SK-N-SH treated with all-trans-retinoic acid at 6 μM for 48 hours (cell line): ENCODE measurements around the gene BRAT1.

ENCODE experiments used
- ATAC-seq: fragments of 200-7000 bp; cut with Tn5 transposase; 3 replicates; pipeline ENCODE4 v1.9.1; 2020; ENCODE audit warnings: mild to moderate bottlenecking, moderate library complexity
- BACH2 ChIP-seq: fragments of 250-450 bp; sonication (Bioruptor Pico); IDR thresholded peaks from 2 replicates; pipeline ENCODE4 v1.9.0; 2021; ENCODE audit warnings: mild to moderate bottlenecking, borderline replicate concordance
- CSDC2 ChIP-seq: fragments of 250-450 bp; sonication (Bioruptor Pico); IDR thresholded peaks from 2 replicates; pipeline ENCODE4 v1.5.0; 2020; ENCODE audit warnings: mild to moderate bottlenecking, moderate library complexity
- ESRRG ChIP-seq: fragments of 250-450 bp; sonication (Bioruptor Pico); IDR thresholded peaks from 2 replicates; pipeline ENCODE4 v1.6.1; 2021; ENCODE audit warnings: mild to moderate bottlenecking
- GLIS3 ChIP-seq: fragments of 250-450 bp; sonication (Bioruptor Pico); IDR thresholded peaks from 2 replicates; pipeline ENCODE4 v1.5.0; 2020; ENCODE audit warnings: mild to moderate bottlenecking, moderate library complexity
- ISL1 ChIP-seq: fragments of 250-450 bp; sonication (Bioruptor Pico); IDR thresholded peaks from 2 replicates; pipeline ENCODE4 v2.1.2; 2022; ENCODE audit warnings: mild to moderate bottlenecking, moderate library complexity
- OSR1 ChIP-seq: fragments of 250-450 bp; sonication (Bioruptor Pico); IDR thresholded peaks from 2 replicates; pipeline ENCODE4 v1.8.0; 2022; ENCODE audit warnings: moderate library complexity, mild to moderate bottlenecking, inconsistent platforms
- PPARA ChIP-seq: fragments of 250-450 bp; sonication (Bioruptor Pico); IDR thresholded peaks from 2 replicates; pipeline ENCODE4 v1.5.0; 2020; ENCODE audit warnings: mild to moderate bottlenecking, borderline replicate concordance
- RARB ChIP-seq: fragments of 250-450 bp; sonication (Bioruptor Pico); IDR thresholded peaks from 2 replicates; pipeline ENCODE4 v1.8.0; 2021; ENCODE audit warnings: mild to moderate bottlenecking, moderate library complexity
- SNAI2 ChIP-seq: fragments of 250-450 bp; sonication (Bioruptor Pico); IDR thresholded peaks from 2 replicates; pipeline ENCODE4 v1.5.0; 2020; ENCODE audit warnings: mild to moderate bottlenecking, moderate library complexity
- TCF4 ChIP-seq: fragments of 250-450 bp; sonication (Bioruptor Pico); IDR thresholded peaks from 2 replicates; pipeline ENCODE4 v1.8.0; 2021; ENCODE audit warnings: mild to moderate bottlenecking, moderate library complexity, borderline replicate concordance
- TOX ChIP-seq: fragments of 250-450 bp; sonication (Bioruptor Pico); IDR thresholded peaks from 2 replicates; pipeline ENCODE4 v1.8.0; 2021; ENCODE audit warnings: mild to moderate bottlenecking, moderate library complexity, borderline replicate concordance
- ZC3H10 ChIP-seq: fragments of 250-450 bp; sonication (Bioruptor Pico); IDR thresholded peaks from 2 replicates; pipeline ENCODE4 v1.5.1; 2021; ENCODE audit warnings: mild to moderate bottlenecking, moderate library complexity
- ZFP3 ChIP-seq: fragments of 250-450 bp; sonication (Bioruptor Pico); IDR thresholded peaks from 2 replicates; pipeline ENCODE4 v1.5.0; 2020; ENCODE audit warnings: mild to moderate bottlenecking, moderate library complexity
- ZFP30 ChIP-seq: fragments of 450-650 bp; formaldehyde crosslinking; IDR thresholded peaks from 2 replicates; pipeline ENCODE4 v1.5.0; 2022; ENCODE audit warnings: mild to moderate bottlenecking, moderate library complexity
- ZNF565 ChIP-seq: fragments of 450-650 bp; formaldehyde crosslinking; conservative IDR thresholded peaks from 2 replicates; pipeline ENCODE4 v1.5.0; 2020; ENCODE audit warnings: low read depth, mild to moderate bottlenecking, moderate library complexity
- TF ChIP-seq, protein P1 (sequence below): fragments of 250-450 bp; sonication (Bioruptor Pico); IDR thresholded peaks from 2 replicates; pipeline ENCODE4 v1.5.0; 2020; ENCODE audit warnings: mild to moderate bottlenecking, moderate library complexity
- TF ChIP-seq, protein P2 (sequence below): fragments of 250-450 bp; sonication (Bioruptor Pico); IDR thresholded peaks from 2 replicates; pipeline ENCODE4 v1.8.0; 2020; ENCODE audit warnings: mild to moderate bottlenecking, moderate library complexity, borderline replicate concordance
- TF ChIP-seq, protein P3 (sequence below): fragments of 250-450 bp; sonication (Bioruptor Pico); IDR thresholded peaks from 2 replicates; pipeline ENCODE4 v1.5.1; 2021; ENCODE audit warnings: mild to moderate bottlenecking, moderate library complexity

BRAT1 gene

DNA sequence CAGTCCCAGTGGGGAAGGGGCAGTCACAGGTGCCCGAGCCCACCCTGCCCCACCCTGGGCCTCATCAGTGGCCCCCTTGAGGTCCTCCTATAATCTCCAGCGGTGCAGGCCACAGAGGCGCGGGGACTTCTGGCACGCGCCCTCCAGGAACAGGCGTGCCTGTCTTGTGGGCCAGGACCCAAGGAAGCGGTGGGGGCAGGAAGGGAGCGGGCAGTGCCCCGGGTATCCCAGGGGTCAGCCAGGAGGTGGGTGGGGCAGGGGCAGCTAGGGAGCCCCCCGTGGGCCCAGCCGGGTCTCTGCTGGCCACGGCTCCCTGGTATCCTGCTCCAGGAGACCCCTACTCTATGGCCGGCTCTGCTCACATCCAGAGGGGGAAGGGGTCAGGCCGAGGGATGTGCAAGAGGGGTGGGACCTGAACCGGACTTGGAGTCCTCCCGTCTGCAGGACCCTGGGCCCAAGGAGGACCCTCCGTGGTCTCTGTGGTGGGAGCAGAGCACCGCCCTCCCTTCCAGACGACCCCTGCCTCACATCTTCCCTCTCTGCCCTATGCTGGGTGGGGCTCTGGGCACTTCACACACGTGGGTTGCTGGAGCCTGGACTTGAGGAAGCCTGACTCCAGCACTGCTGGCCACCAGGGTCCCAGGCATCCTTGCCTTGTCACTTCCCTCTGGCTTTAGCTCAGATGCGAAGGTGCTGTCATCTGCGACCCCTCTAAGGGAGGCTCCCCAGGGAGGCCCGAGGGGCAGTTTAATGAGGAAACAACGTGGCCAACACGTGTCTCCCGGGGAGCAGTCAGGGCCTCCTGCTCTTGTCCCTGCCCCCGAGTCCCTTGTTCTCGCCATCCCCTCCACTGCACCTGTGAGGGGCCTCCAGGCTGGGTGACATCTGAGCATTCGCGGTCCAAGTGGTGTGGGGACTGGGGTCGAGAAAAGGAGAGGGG is 60.9 kb downstream of the BRAT1 start:
- TF ChIP-seq ZNF565 (CRISPR knock-in tag), result no peak
- TF ChIP-seq TCF4 (CRISPR knock-in tag), result no peak
- TF ChIP-seq, protein P1, sequence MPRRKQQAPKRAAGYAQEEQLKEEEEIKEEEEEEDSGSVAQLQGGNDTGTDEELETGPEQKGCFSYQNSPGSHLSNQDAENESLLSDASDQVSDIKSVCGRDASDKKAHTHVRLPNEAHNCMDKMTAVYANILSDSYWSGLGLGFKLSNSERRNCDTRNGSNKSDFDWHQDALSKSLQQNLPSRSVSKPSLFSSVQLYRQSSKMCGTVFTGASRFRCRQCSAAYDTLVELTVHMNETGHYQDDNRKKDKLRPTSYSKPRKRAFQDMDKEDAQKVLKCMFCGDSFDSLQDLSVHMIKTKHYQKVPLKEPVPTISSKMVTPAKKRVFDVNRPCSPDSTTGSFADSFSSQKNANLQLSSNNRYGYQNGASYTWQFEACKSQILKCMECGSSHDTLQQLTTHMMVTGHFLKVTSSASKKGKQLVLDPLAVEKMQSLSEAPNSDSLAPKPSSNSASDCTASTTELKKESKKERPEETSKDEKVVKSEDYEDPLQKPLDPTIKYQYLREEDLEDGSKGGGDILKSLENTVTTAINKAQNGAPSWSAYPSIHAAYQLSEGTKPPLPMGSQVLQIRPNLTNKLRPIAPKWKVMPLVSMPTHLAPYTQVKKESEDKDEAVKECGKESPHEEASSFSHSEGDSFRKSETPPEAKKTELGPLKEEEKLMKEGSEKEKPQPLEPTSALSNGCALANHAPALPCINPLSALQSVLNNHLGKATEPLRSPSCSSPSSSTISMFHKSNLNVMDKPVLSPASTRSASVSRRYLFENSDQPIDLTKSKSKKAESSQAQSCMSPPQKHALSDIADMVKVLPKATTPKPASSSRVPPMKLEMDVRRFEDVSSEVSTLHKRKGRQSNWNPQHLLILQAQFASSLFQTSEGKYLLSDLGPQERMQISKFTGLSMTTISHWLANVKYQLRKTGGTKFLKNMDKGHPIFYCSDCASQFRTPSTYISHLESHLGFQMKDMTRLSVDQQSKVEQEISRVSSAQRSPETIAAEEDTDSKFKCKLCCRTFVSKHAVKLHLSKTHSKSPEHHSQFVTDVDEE (CRISPR knock-in tag), result no peak
- TF ChIP-seq SNAI2 (CRISPR knock-in tag), result no peak
- TF ChIP-seq PPARA (CRISPR knock-in tag), result no peak
- TF ChIP-seq ISL1 (CRISPR knock-in tag), result no peak
- no peak for TF ChIP-seq RARB
- TF ChIP-seq, protein P2, sequence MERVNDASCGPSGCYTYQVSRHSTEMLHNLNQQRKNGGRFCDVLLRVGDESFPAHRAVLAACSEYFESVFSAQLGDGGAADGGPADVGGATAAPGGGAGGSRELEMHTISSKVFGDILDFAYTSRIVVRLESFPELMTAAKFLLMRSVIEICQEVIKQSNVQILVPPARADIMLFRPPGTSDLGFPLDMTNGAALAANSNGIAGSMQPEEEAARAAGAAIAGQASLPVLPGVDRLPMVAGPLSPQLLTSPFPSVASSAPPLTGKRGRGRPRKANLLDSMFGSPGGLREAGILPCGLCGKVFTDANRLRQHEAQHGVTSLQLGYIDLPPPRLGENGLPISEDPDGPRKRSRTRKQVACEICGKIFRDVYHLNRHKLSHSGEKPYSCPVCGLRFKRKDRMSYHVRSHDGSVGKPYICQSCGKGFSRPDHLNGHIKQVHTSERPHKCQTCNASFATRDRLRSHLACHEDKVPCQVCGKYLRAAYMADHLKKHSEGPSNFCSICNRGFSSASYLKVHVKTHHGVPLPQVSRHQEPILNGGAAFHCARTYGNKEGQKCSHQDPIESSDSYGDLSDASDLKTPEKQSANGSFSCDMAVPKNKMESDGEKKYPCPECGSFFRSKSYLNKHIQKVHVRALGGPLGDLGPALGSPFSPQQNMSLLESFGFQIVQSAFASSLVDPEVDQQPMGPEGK, result no peak
- no peak for TF ChIP-seq ZFP30 (CRISPR knock-in tag)
- TF ChIP-seq ESRRG (CRISPR knock-in tag), result no peak
- no peak for ATAC-seq

DNA sequence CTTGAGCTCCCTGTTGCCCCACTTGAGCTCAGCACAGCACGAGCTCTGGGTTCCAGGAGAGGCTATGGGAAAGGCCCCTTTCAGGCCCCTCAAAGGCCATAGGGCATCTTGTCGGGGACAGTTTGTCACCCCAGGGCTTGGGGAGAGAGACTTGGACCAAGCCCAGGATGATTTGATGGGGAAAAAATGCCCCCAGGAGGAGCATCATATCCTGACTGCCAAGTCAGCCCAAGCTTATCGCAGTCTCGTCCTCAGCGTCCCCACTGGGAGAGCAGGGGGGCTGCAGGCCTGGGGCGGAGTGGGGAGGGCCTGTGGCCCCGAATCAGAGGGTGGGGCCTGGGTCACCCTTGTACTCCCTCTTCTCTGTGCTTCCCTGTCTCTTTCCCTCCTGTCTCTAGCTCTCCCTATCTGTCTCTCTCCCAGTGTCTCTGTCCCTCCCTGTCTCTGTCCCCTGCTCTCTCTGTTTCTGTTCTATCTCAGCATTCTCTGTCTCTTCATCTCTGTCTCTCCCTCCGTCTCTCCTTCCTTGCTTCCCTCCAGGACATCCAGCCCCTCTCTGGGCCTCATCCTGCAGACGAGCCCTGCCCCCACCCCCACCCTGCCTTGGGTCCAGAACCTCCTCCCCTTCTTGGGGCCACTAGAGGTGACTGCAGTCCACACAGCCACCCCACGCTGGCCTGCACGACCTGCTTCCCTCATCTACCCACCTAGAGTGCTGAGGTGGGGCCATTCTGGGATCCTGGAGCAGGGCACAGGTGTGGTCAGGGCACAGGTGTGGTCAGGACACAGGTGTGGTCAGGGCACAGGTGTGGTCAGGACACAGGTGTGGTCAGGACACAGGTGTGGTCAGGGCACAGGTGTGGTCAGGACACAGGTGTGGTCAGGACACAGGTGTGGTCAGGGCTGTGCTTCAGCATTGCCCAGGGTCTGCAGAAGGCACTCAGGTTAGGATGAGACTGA is 61.8 kb downstream of the BRAT1 start:
- ATAC-seq, result peak; percentile 31; the same call in 2 of the 3 replicates
- TF ChIP-seq, protein P3, sequence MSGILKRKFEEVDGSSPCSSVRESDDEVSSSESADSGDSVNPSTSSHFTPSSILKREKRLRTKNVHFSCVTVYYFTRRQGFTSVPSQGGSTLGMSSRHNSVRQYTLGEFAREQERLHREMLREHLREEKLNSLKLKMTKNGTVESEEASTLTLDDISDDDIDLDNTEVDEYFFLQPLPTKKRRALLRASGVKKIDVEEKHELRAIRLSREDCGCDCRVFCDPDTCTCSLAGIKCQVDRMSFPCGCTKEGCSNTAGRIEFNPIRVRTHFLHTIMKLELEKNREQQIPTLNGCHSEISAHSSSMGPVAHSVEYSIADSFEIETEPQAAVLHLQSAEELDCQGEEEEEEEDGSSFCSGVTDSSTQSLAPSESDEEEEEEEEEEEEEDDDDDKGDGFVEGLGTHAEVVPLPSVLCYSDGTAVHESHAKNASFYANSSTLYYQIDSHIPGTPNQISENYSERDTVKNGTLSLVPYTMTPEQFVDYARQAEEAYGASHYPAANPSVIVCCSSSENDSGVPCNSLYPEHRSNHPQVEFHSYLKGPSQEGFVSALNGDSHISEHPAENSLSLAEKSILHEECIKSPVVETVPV (CRISPR knock-in tag), result no peak
- TF ChIP-seq, protein P2, result no peak
- TF ChIP-seq PPARA (CRISPR knock-in tag) (no peak), ESRRG (CRISPR knock-in tag) (no peak), GLIS3 (no peak), TCF4 (CRISPR knock-in tag) (no peak), ISL1 (CRISPR knock-in tag) (no peak), OSR1 (CRISPR knock-in tag) (no peak)

DNA sequence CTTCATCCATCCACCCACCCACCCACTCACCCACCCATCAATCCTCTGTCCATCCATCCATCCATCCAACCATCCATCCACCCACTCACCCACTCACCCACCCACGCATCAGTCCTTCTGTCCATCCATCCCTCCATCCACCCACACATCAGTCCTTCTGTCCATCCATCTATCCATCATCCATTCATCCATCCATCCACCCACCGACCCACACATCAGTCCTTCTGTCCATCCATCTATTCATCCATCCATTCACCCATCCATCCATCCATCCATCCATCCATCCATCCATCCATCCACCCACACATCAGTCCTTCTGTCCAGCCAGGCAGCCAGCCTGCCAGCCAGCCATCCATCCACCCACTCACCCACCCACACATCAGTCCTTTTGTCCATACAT is 63.3 kb downstream of the BRAT1 start:
- no peak for ATAC-seq
- TF ChIP-seq PPARA (CRISPR knock-in tag), result no peak
- no peak for TF ChIP-seq ISL1 (CRISPR knock-in tag)
- no peak for TF ChIP-seq ESRRG (CRISPR knock-in tag)
- TF ChIP-seq, protein P1 (CRISPR knock-in tag), result no peak
- TF ChIP-seq CSDC2, result no peak
- TF ChIP-seq BACH2 (CRISPR knock-in tag), result no peak
- TF ChIP-seq RARB, result no peak
- no peak for TF ChIP-seq TOX (CRISPR knock-in tag)
- TF ChIP-seq, protein P2, result no peak
- TF ChIP-seq GLIS3, result no peak
- no peak for TF ChIP-seq ZC3H10 (CRISPR knock-in tag)
- no peak for TF ChIP-seq ZFP3 (CRISPR knock-in tag)
